Chondrocyte (in vitro differentiated cells): ENCODE results near the gene RBM17. TPM values are rescaled to one million over a fixed set of nuclear protein-coding genes. Genes with fewer than 3 reads are reported as not detected.
"Not testable (repeated sequence)": the region's sequence is repeated elsewhere in the genome, so short reads cannot be mapped to it uniquely, and the experiment has no call there.

ENCODE experiments used
- DNase-seq: peaks from one replicate; pipeline ENCODE4 v3.0.0; 2021; ENCODE audit warnings: mixed read lengths, low spot score
- H3K27ac Mint-ChIP-seq: one replicate; pipeline ENCODE4 v1.8.0; 2021; ENCODE audit warnings: mild to moderate bottlenecking, moderate library complexity, mixed read lengths; ENCODE audit not compliant: unreplicated experiment
- H3K27me3 Mint-ChIP-seq: 2 replicates; pipeline ENCODE4 v1.8.0; 2021; ENCODE audit warnings: low read depth, mixed read lengths
- H3K36me3 Mint-ChIP-seq: 2 replicates; pipeline ENCODE4 v1.8.0; 2021; ENCODE audit warnings: low read depth, mixed read lengths
- H3K4me1 Mint-ChIP-seq: 2 replicates; pipeline ENCODE4 v1.8.0; 2021; ENCODE audit warnings: low read depth, mild to moderate bottlenecking, mixed read lengths
- H3K4me3 Mint-ChIP-seq: one replicate; pipeline ENCODE4 v1.8.0; 2021; ENCODE audit warnings: mild to moderate bottlenecking, moderate library complexity, mixed read lengths; ENCODE audit not compliant: unreplicated experiment
- H3K9me3 Mint-ChIP-seq: 2 replicates; pipeline ENCODE4 v1.8.0; 2021; ENCODE audit warnings: low read depth, mixed read lengths
- CTCF ChIP-seq: fragments of 200-600 bp; sonication (generic); IDR thresholded peaks from 2 replicates; pipeline ENCODE4 v1.5.0; 2021; ENCODE audit warnings: antibody characterized with exemption, mild to moderate bottlenecking, moderate library complexity
- long read RNA-seq: library from polyadenylated mRNA; stranded (forward); transcript quantifications from one replicate; pipeline ENCODE4 v2.0.0, GENCODE V29; 2021
- total RNA-seq: library from RNA; stranded (reverse); gene quantifications from 3 replicates; pipeline ENCODE4 v1.2.1, GENCODE V29; 2021

Gene RBM17
- 56.3 to 59.0 TPM (median 57.0 TPM) in 3 replicates for total RNA-seq
- long read RNA-seq, transcript RBM17-201 (12 exons, 2,755 nt): major isoform, 26 of 53 reads
- long read RNA-seq, partial matches to known transcripts: 15 of 53 reads
- long read RNA-seq, other reads (novel, unspliced or antisense): 12 of 53 reads

GRCh38 chr10:6088721-6089333 lies at the start of gene RBM17:
TSS of gene RBM17 (plus strand) at chr10:6089034. CDS start at chr10:6097066, 8,032 bp downstream.
- Mint-ChIP-seq H3K36me3 (no peaks in the 10 kb centered on the region), H3K4me3 (peak within 1 kb of the TSS; percentile 90), H3K4me1 (peaks cover 36% of the 10 kb centered on the region), H3K9me3 (no peaks in the 10 kb centered on the region), H3K27me3 (peaks cover 2% of the 10 kb centered on the region), H3K27ac (peak within 1 kb of the TSS; percentile 88)
- peak; percentile 95 for DNase-seq
- peak; percentile 100 for TF ChIP-seq CTCF

GRCh38 chr10:6039711-6040110 lies 49.1 kb upstream of the RBM17 start:
- Mint-ChIP-seq H3K4me1 (no peaks in the 10 kb centered on the region), H3K27ac (no peak overlapping the region), H3K9me3 (peaks cover 8% of the 10 kb centered on the region), H3K36me3 (peaks cover 2% of the 10 kb centered on the region), H3K27me3 (peaks cover 41% of the 10 kb centered on the region), H3K4me3 (no peak overlapping the region)
- DNase-seq: no peak
- TF ChIP-seq CTCF: no peak

GRCh38 chr10:6040205-6040604 lies 48.6 kb upstream of the RBM17 start:
- no peak for DNase-seq
- TF ChIP-seq CTCF: no peak
- Mint-ChIP-seq H3K4me3 (no peak overlapping the region), H3K36me3 (peaks cover 2% of the 10 kb centered on the region), H3K9me3 (peaks cover 8% of the 10 kb centered on the region), H3K4me1 (no peaks in the 10 kb centered on the region), H3K27ac (no peak overlapping the region), H3K27me3 (peaks cover 46% of the 10 kb centered on the region)

GRCh38 chr10:6043377-6043776 lies 45.5 kb upstream of the RBM17 start:
- H3K27me3 Mint-ChIP-seq: peaks cover 55% of the 10 kb centered on the region
- DNase-seq: not testable (repeated sequence)

GRCh38 chr10:6044060-6044459 lies 44.8 kb upstream of the RBM17 start:
- Mint-ChIP-seq H3K36me3 (peaks cover 1% of the 10 kb centered on the region), H3K27ac (no peak overlapping the region), H3K27me3 (peaks cover 58% of the 10 kb centered on the region), H3K9me3 (peaks cover 5% of the 10 kb centered on the region), H3K4me3 (no peak overlapping the region), H3K4me1 (no peaks in the 10 kb centered on the region)
- no peak for DNase-seq
- no peak for TF ChIP-seq CTCF

More at GRCh38 chr10:6043377-6043776, 45.5 kb upstream of the RBM17 start:
- H3K36me3 Mint-ChIP-seq, H3K4me3 Mint-ChIP-seq, H3K27ac Mint-ChIP-seq, H3K4me1 Mint-ChIP-seq, H3K9me3 Mint-ChIP-seq: not testable (repeated sequence)
